Left ventricle myocardium inferior (tissue), 1 donor: ENCODE results near the gene HACD2. TPM values are rescaled to one million over a fixed set of nuclear protein-coding genes. Genes with fewer than 3 reads are reported as not detected.

ENCODE experiments used
- DNase-seq: peaks from one replicate; pipeline ENCODE4 v3.0.0-alpha.2; 2020
- H3K27ac ChIP-seq: fragments of 200-600 bp; replicated peaks from 2 replicates; pipeline ENCODE4 v1.8.0; 2021
- H3K27me3 ChIP-seq: fragments of 200-600 bp; 2 replicates; pipeline ENCODE4 v1.8.0; 2021; ENCODE audit warnings: low read depth
- H3K36me3 ChIP-seq: fragments of 200-600 bp; 2 replicates; pipeline ENCODE4 v1.8.0; 2021
- H3K4me1 ChIP-seq: fragments of 200-600 bp; 2 replicates; pipeline ENCODE4 v1.8.0; 2021
- H3K4me3 ChIP-seq: fragments of 200-600 bp; 2 replicates; pipeline ENCODE4 v1.8.0; 2021; ENCODE audit warnings: mild to moderate bottlenecking, moderate library complexity
- H3K9me3 ChIP-seq: fragments of 200-600 bp; replicated peaks from 2 replicates; pipeline ENCODE4 v1.8.0; 2021
- CTCF ChIP-seq: fragments of 200-600 bp; IDR thresholded peaks from 2 replicates; pipeline ENCODE4 v1.8.0; 2021; ENCODE audit warnings: antibody characterized with exemption, mild to moderate bottlenecking, borderline replicate concordance
- intact Hi-C: fragments of 100-400 bp; cut with micrococcal nuclease; formaldehyde crosslinking; loops from one replicate; pipeline ENCODE4 v1.11.0; 2022
- long read RNA-seq: library from polyadenylated mRNA; unstranded; transcript quantifications from one replicate; pipeline ENCODE4 v2.0.0, GENCODE V29; 2021
- total RNA-seq: library from RNA; stranded (reverse); fragmentation: NEBNext Ultra II Directional; extraction: Animal tissue kit (Norgen Biotek cat#: 25700); gene quantifications from one replicate; pipeline ENCODE4 v1.2.1, GENCODE V29; 2021
- donor health status: DM: no; HTN: yes; CAD: no; lungs with severe emphysema.

HACD2 gene
- 8.1 TPM for total RNA-seq
- long read RNA-seq, partial matches to known transcripts = 0 of 1 reads
- long read RNA-seq, other reads (novel, unspliced or antisense) = 1 of 1 reads

- H3K4me3 ChIP-seq = peak within 1 kb of the TSS; percentile 97
- H3K27me3 ChIP-seq = no peaks in the 10 kb centered on the region
- no peak for TF ChIP-seq CTCF
- H3K9me3 ChIP-seq = peaks cover 3% of the 10 kb centered on the region
- peaks cover 19% of the 10 kb centered on the region for H3K36me3 ChIP-seq
- peak; percentile 96 for DNase-seq
- intact Hi-C loops = no loop called here
- peaks cover 38% of the 10 kb centered on the region for H3K4me1 ChIP-seq
- peak within 1 kb of the TSS; percentile 98 for H3K27ac ChIP-seq
Measured at GRCh38 chr3:123584988-123585937, at the start of gene HACD2. Gene HACD2 (minus strand): TSS chr3:123585053. CDS start chr3:123585027, 26 bp downstream.

- DNase-seq = no peak
- no peaks in the 10 kb centered on the region for H3K27me3 ChIP-seq
- H3K4me3 ChIP-seq = no peak overlapping the region
- no peaks in the 10 kb centered on the region for H3K36me3 ChIP-seq
- H3K9me3 ChIP-seq = no peaks in the 10 kb centered on the region
- peaks cover 24% of the 10 kb centered on the region for H3K4me1 ChIP-seq
- TF ChIP-seq CTCF = no peak
- intact Hi-C loops = no loop called here
- H3K27ac ChIP-seq = no peak overlapping the region
Measured at GRCh38 chr3:123634149-123635051, 49.5 kb upstream of the HACD2 start.

- Histone ChIP-seq H3K27ac (no peak overlapping the region), H3K4me3 (no peak overlapping the region), H3K27me3 (no peaks in the 10 kb centered on the region), H3K36me3 (no peaks in the 10 kb centered on the region), H3K4me1 (peaks cover 24% of the 10 kb centered on the region), H3K9me3 (no peaks in the 10 kb centered on the region)
- no peak for TF ChIP-seq CTCF
- no peak for DNase-seq
- intact Hi-C loops = no loop called here
Measured at GRCh38 chr3:123633530-123633929, 48.7 kb upstream of the HACD2 start.

GRCh38 chr3:123632161-123632655 is 47.4 kb upstream of the HACD2 start:
- peaks cover 24% of the 10 kb centered on the region for H3K4me1 ChIP-seq

More at GRCh38 chr3:123632161-123632655, 47.4 kb upstream of the HACD2 start:
- Histone ChIP-seq H3K36me3 (no peaks in the 10 kb centered on the region), H3K9me3 (no peaks in the 10 kb centered on the region), H3K27me3 (no peaks in the 10 kb centered on the region), H3K27ac (no peak overlapping the region), H3K4me3 (no peak overlapping the region)
- TF ChIP-seq CTCF = no peak
- no peak for DNase-seq
- intact Hi-C loops = no loop called here
